ENCODE data around the gene ASAH2B.
"Not testable (repeated sequence)": the region's sequence is repeated elsewhere in the genome, so short reads cannot be mapped to it uniquely, and the experiment has no call there.

GRCh38 chr10:50774868-50775267 lies 35.1 kb downstream of the ASAH2B start:
- TF ChIP-seq CTCF (IDR thresholded peaks at IDR 0.05; ENCODE audit: low read depth, low read length, poor library complexity, severe bottlenecking); EZH2phosphoT487 (IDR thresholded peaks at IDR 0.05; ENCODE audit: borderline replicate concordance, low read length): not testable (repeated sequence)
